SU-DHL-6 (cell line): Measurements from ENCODE around the gene THSD7A.

Experiments
- H2AFZ ChIP-seq: fragments of 200-600 bp; sonication (generic); 2 replicates; pipeline ENCODE4 v1.6.1; 2014; ENCODE audit warnings: low read depth, mild to moderate bottlenecking, moderate library complexity, mixed read lengths, antibody characterized with exemption, low read length; ENCODE audit not compliant: severe bottlenecking
- H3F3A ChIP-seq: fragments of 200-600 bp; shearing (Covaris generic); 2 replicates; pipeline ENCODE4 v1.6.0; 2016; ENCODE audit warnings: antibody characterized with exemption, mild to moderate bottlenecking; ENCODE audit not compliant: insufficient read depth
- H3K27ac ChIP-seq: fragments of 200-600 bp; sonication (generic); 2 replicates; pipeline ENCODE4 v1.5.1; 2016; ENCODE audit warnings: low read depth, mild to moderate bottlenecking, low read length, moderate library complexity, mixed read lengths
- H3K27me3 ChIP-seq: fragments of 200-600 bp; sonication (generic), shearing (Covaris generic); 2 replicates; pipeline ENCODE4 v1.6.0; 2014; ENCODE audit warnings: mild to moderate bottlenecking, low read length
- H3K36me3 ChIP-seq: fragments of 200-600 bp; sonication (generic); 2 replicates; pipeline ENCODE4 v1.6.1; 2014; ENCODE audit warnings: mild to moderate bottlenecking, low read length, mixed read lengths
- H3K4me2 ChIP-seq: fragments of 300-600, 200-600 bp; shearing (Covaris generic), sonication (generic); 2 replicates; pipeline ENCODE4 v1.6.0; 2014; ENCODE audit warnings: low read length, low read depth, mild to moderate bottlenecking; ENCODE audit not compliant: poor library complexity, severe bottlenecking
- H3K4me3 ChIP-seq: fragments of 200-600 bp; sonication (generic); 2 replicates; pipeline ENCODE4 v1.5.1; 2014; ENCODE audit warnings: antibody characterized with exemption, low read length, mild to moderate bottlenecking, mixed read lengths; ENCODE audit not compliant: insufficient read depth, poor library complexity, severe bottlenecking
- H3K79me2 ChIP-seq: fragments of 200-600 bp; sonication (generic); 2 replicates; pipeline ENCODE4 v1.6.1; 2014; ENCODE audit warnings: mild to moderate bottlenecking, low read length, moderate library complexity; ENCODE audit not compliant: insufficient read depth
- H3K9ac ChIP-seq: fragments of 200-600 bp; sonication (generic); 2 replicates; pipeline ENCODE4 v1.7.0; 2014; ENCODE audit warnings: mild to moderate bottlenecking, low read length
- H3K9me2 ChIP-seq: fragments of 200-600 bp; sonication (generic); replicated peaks from 2 replicates; pipeline ENCODE4 v1.6.1; 2014; ENCODE audit warnings: low read length; ENCODE audit not compliant: insufficient read depth
- H3K9me3 ChIP-seq: fragments of 200-600 bp; sonication (generic); 2 replicates; pipeline ENCODE4 v1.6.1; 2014; ENCODE audit warnings: low read length, mixed read lengths; ENCODE audit not compliant: insufficient read depth
- H4K20me1 ChIP-seq: fragments of 200-600 bp; sonication (generic); 2 replicates; pipeline ENCODE4 v1.6.1; 2014; ENCODE audit warnings: low read depth, mild to moderate bottlenecking, antibody characterized with exemption, low read length, moderate library complexity, mixed read lengths
- EZH2phosphoT487 ChIP-seq: fragments of 200-600 bp; sonication (generic), shearing (Covaris generic); conservative IDR thresholded peaks from 2 replicates; pipeline ENCODE4 v1.6.1; 2018; ENCODE audit warnings: mild to moderate bottlenecking, antibody characterized with exemption, low read length, moderate library complexity, mixed read lengths
- TF ChIP-seq, protein P1 (sequence below): fragments of 200-600 bp; sonication (generic); IDR thresholded peaks from one replicate; pipeline ENCODE4 v1.5.1; 2017; ENCODE audit warnings: antibody characterized with exemption, mild to moderate bottlenecking, low read length, moderate library complexity; ENCODE audit not compliant: insufficient read depth, poor library complexity, severe bottlenecking

The THSD7A gene

DNA sequence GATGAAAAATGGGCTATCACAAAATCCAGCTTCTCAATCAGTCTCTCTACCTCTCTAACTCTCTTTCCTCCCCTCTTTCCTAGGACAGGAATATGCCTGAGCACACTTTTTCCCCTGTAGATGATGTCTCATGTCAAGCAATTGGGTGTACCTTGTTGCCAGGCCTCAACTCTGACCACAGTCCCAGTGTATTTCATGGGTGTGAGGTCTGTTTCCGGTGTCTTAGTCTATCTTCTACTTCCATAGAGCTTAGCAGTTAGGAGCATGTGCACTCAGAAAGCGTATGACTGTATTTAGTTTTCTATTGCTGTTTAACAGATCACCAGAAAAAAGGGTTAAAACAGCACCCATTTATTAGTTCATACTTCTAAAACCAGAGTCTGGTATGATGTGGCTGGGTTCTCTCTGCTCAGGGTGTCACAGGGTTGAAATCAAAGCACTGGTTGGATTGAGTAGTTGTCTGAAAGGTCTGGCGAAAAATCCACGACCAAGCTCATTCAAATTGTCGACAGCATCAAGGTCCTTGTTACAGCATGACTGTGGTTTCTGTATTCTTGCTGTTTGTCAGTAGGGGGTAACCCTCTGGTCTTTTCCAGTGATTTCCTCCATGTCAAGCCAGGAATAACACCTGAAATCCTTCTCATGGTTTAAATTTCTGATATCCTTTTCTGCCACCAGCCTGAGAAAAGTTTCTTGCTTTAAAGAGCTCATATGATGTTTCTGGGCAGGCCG lies 130.0 kb downstream of the THSD7A start:
- Histone ChIP-seq H3K27ac (no peak overlapping the region), H3K9me3 (no peaks in the 10 kb centered on the region), H2AFZ (no peak overlapping the region), H3K36me3 (no peaks in the 10 kb centered on the region), H3K4me2 (no peak overlapping the region), H3K4me3 (no peak overlapping the region), H3F3A (no peaks in the 10 kb centered on the region), H3K27me3 (no peaks in the 10 kb centered on the region), H3K9me2 (no peaks in the 10 kb centered on the region), H4K20me1 (no peaks in the 10 kb centered on the region), H3K9ac (no peak overlapping the region), H3K79me2 (no peaks in the 10 kb centered on the region)
- TF ChIP-seq, protein P1, sequence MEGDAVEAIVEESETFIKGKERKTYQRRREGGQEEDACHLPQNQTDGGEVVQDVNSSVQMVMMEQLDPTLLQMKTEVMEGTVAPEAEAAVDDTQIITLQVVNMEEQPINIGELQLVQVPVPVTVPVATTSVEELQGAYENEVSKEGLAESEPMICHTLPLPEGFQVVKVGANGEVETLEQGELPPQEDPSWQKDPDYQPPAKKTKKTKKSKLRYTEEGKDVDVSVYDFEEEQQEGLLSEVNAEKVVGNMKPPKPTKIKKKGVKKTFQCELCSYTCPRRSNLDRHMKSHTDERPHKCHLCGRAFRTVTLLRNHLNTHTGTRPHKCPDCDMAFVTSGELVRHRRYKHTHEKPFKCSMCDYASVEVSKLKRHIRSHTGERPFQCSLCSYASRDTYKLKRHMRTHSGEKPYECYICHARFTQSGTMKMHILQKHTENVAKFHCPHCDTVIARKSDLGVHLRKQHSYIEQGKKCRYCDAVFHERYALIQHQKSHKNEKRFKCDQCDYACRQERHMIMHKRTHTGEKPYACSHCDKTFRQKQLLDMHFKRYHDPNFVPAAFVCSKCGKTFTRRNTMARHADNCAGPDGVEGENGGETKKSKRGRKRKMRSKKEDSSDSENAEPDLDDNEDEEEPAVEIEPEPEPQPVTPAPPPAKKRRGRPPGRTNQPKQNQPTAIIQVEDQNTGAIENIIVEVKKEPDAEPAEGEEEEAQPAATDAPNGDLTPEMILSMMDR = no peak
- TF ChIP-seq EZH2phosphoT487 = no peak

- H3F3A ChIP-seq = no peaks in the 10 kb centered on the region
- H3K36me3 ChIP-seq = no peaks in the 10 kb centered on the region
- no peaks in the 10 kb centered on the region for H3K79me2 ChIP-seq
- H2AFZ ChIP-seq = no peak overlapping the region
- no peak overlapping the region for H3K4me3 ChIP-seq
- TF ChIP-seq, protein P1 = no peak
- no peak for TF ChIP-seq EZH2phosphoT487
- no peak overlapping the region for H3K4me2 ChIP-seq
- H3K9me3 ChIP-seq = no peaks in the 10 kb centered on the region
- H3K9ac ChIP-seq = no peak overlapping the region
- no peaks in the 10 kb centered on the region for H4K20me1 ChIP-seq
- no peak overlapping the region for H3K27ac ChIP-seq
- no peaks in the 10 kb centered on the region for H3K27me3 ChIP-seq
- no peaks in the 10 kb centered on the region for H3K9me2 ChIP-seq
These were observed 132.3 kb downstream of the THSD7A start for GRCh38 chr7:11699666-11700065.

DNA sequence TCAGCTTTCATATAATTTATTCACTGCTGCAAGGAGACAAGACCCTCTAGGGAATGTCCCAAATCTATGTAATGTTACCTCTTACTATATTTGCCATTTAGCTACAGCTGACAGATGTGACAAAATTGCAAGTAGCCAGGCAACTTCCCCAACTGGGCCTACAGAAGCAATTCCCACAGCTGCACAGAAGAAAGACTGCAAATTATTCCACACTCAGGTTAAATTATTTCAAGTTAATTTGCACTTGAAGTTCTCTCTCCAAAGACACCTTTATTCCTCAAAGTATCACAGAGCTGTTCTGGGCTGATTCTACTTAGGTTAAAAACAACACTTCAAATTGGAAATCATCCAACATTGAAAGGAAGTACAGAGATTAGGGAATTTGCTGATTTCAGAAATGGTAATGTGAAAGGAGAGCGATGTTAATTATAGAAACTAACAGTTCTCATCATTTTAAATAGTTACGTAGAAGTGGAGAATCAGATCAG lies 133.6 kb downstream of the THSD7A start:
- H3K4me3 ChIP-seq = no peak overlapping the region
- H3K79me2 ChIP-seq = no peaks in the 10 kb centered on the region
- H3F3A ChIP-seq = no peaks in the 10 kb centered on the region
- H3K4me2 ChIP-seq = no peak overlapping the region
- no peak overlapping the region for H2AFZ ChIP-seq
- no peak overlapping the region for H3K27ac ChIP-seq
- H3K9ac ChIP-seq = no peak overlapping the region
- no peaks in the 10 kb centered on the region for H3K36me3 ChIP-seq
- no peaks in the 10 kb centered on the region for H3K9me2 ChIP-seq
- no peaks in the 10 kb centered on the region for H4K20me1 ChIP-seq
- no peaks in the 10 kb centered on the region for H3K9me3 ChIP-seq
- no peaks in the 10 kb centered on the region for H3K27me3 ChIP-seq
- no peak for TF ChIP-seq EZH2phosphoT487
- TF ChIP-seq, protein P1 = no peak
